DOHH2 (cell line): ENCODE results near the gene ALOX12.

Source experiments
- H3F3A ChIP-seq: fragments of 200-600 bp; sonication (generic), shearing (Covaris generic); 2 replicates; pipeline ENCODE4 v1.6.0; 2016; ENCODE audit warnings: antibody characterized with exemption, mild to moderate bottlenecking; ENCODE audit not compliant: control insufficient read depth, insufficient read depth
- H3K27ac ChIP-seq: fragments of 200-600 bp; sonication (generic); 2 replicates; pipeline ENCODE4 v1.5.1; 2014; ENCODE audit warnings: low read depth, mild to moderate bottlenecking, low read length, moderate library complexity
- H3K27me3 ChIP-seq: fragments of 200-600 bp; sonication (generic); 2 replicates; pipeline ENCODE4 v1.6.1; 2014; ENCODE audit warnings: mild to moderate bottlenecking, low read length, mixed read lengths; ENCODE audit not compliant: control insufficient read depth
- H3K36me3 ChIP-seq: fragments of 200-600 bp; sonication (generic); 2 replicates; pipeline ENCODE4 v1.6.1; 2014; ENCODE audit warnings: mild to moderate bottlenecking, low read length, moderate library complexity, mixed read lengths; ENCODE audit not compliant: control insufficient read depth
- H3K4me1 ChIP-seq: fragments of 200-600 bp; sonication (generic); 2 replicates; pipeline ENCODE4 v1.6.1; 2014; ENCODE audit warnings: mild to moderate bottlenecking, low read length, mixed read lengths; ENCODE audit not compliant: control insufficient read depth
- H3K4me2 ChIP-seq: fragments of 200-600 bp; sonication (generic); 2 replicates; pipeline ENCODE4 v1.6.0; 2014; ENCODE audit warnings: mild to moderate bottlenecking, low read length, moderate library complexity
- H3K4me3 ChIP-seq: fragments of 200-600 bp; sonication (generic); 2 replicates; pipeline ENCODE4 v1.5.1; 2014; ENCODE audit warnings: mild to moderate bottlenecking, low read length, mixed read lengths
- H3K79me2 ChIP-seq: fragments of 200-600 bp; sonication (generic); 2 replicates; pipeline ENCODE4 v1.6.1; 2014; ENCODE audit warnings: mild to moderate bottlenecking, low read length, mixed read lengths; ENCODE audit not compliant: control insufficient read depth
- H3K9me2 ChIP-seq: fragments of 200-600 bp; sonication (generic); replicated peaks from 2 replicates; pipeline ENCODE4 v1.6.1; 2014; ENCODE audit warnings: mild to moderate bottlenecking, low read length, mixed read lengths; ENCODE audit not compliant: control insufficient read depth
- H3K9me3 ChIP-seq: fragments of 200-600 bp; sonication (generic); 2 replicates; pipeline ENCODE4 v1.6.1; 2014; ENCODE audit warnings: antibody characterized with exemption, low read length, mixed read lengths; ENCODE audit not compliant: control insufficient read depth, insufficient read depth
- H4K20me1 ChIP-seq: fragments of 200-600 bp; sonication (generic); 2 replicates; pipeline ENCODE4 v1.6.0; 2014; ENCODE audit warnings: low read depth, mild to moderate bottlenecking, antibody characterized with exemption, low read length, moderate library complexity; ENCODE audit not compliant: control insufficient read depth, insufficient read depth
- CTCF ChIP-seq: fragments of 200-600 bp; sonication (generic); IDR thresholded peaks from one replicate; pipeline ENCODE4 v1.5.1; 2014; ENCODE audit warnings: antibody characterized with exemption, mild to moderate bottlenecking, low read depth, low read length; ENCODE audit not compliant: poor library complexity, severe bottlenecking
- EZH2phosphoT487 ChIP-seq: fragments of 200-600 bp; sonication (generic); IDR thresholded peaks from 2 replicates; pipeline ENCODE4 v1.6.1; 2017; ENCODE audit warnings: borderline replicate concordance, mild to moderate bottlenecking, antibody characterized with exemption, low read length, moderate library complexity, mixed read lengths

ALOX12 gene

GRCh38 chr17:7035591-7036368 lies 39.9 kb downstream of the ALOX12 start, which contains the start of gene SLC16A13:
Gene SLC16A13 (plus strand): TSS chr17:7036015. CDS start chr17:7036383, 368 bp downstream.
- Histone ChIP-seq H3K4me2 (peak within 1 kb of the TSS; percentile 88), H3K27ac (peak within 1 kb of the TSS; percentile 66), H4K20me1 (no peaks in the 10 kb centered on the region), H3K36me3 (peaks cover 8% of the 10 kb centered on the region), H3F3A (peaks cover 6% of the 10 kb centered on the region; the same call in 1 of the 2 replicates), H3K9me3 (no peaks in the 10 kb centered on the region), H3K79me2 (peaks cover 20% of the 10 kb centered on the region), H3K4me1 (peaks cover 38% of the 10 kb centered on the region), H3K9me2 (no peaks in the 10 kb centered on the region), H3K4me3 (peak within 1 kb of the TSS; percentile 86), H3K27me3 (no peaks in the 10 kb centered on the region)
- TF ChIP-seq CTCF = no peak

GRCh38 chr17:7038025-7038862 lies 42.4 kb downstream of the ALOX12 start:
- H3K9me3 ChIP-seq = no peaks in the 10 kb centered on the region
- peaks cover 6% of the 10 kb centered on the region for H3K27me3 ChIP-seq
- peaks cover 20% of the 10 kb centered on the region for H3K79me2 ChIP-seq
- peaks cover 6% of the 10 kb centered on the region; the same call in 1 of the 2 replicates for H3F3A ChIP-seq
- peak overlapping the region; percentile 33; the same call in 1 of the 2 replicates for H3K27ac ChIP-seq
- H4K20me1 ChIP-seq = no peaks in the 10 kb centered on the region
- no peaks in the 10 kb centered on the region for H3K9me2 ChIP-seq
- peaks cover 46% of the 10 kb centered on the region for H3K4me1 ChIP-seq
- H3K36me3 ChIP-seq = peaks cover 8% of the 10 kb centered on the region
- peak overlapping the region; percentile 88 for H3K4me2 ChIP-seq
- H3K4me3 ChIP-seq = peak overlapping the region; percentile 40
- TF ChIP-seq CTCF (peak; percentile 42), EZH2phosphoT487 (no peak)

GRCh38 chr17:7039832-7040231 lies 44.0 kb downstream of the ALOX12 start:
- Histone ChIP-seq H3K9me3 (no peaks in the 10 kb centered on the region), H3K4me3 (peak overlapping the region; percentile 40), H4K20me1 (no peaks in the 10 kb centered on the region), H3K9me2 (no peaks in the 10 kb centered on the region), H3F3A (peaks cover 6% of the 10 kb centered on the region; the same call in 1 of the 2 replicates), H3K27ac (peak overlapping the region; percentile 33), H3K4me1 (peaks cover 54% of the 10 kb centered on the region), H3K27me3 (peaks cover 15% of the 10 kb centered on the region), H3K79me2 (peaks cover 20% of the 10 kb centered on the region), H3K4me2 (peak overlapping the region; percentile 88), H3K36me3 (peaks cover 8% of the 10 kb centered on the region)
- TF ChIP-seq EZH2phosphoT487 (no peak), CTCF (no peak)
